Activated CD8-positive, alpha-beta T cell treated with anti-CD3 and anti-CD28 coated beads for 36 hours (primary cell): Measurements from ENCODE around the gene RUNX1. TPM values are rescaled to one million over a fixed set of nuclear protein-coding genes. Genes with fewer than 3 reads are reported as not detected.

ENCODE experiments used
- ATAC-seq: fragments of 200-7000 bp; cut with Tn5 transposase; one replicate; pipeline ENCODE4 v1.10.0; 2021; ENCODE audit warnings: mild to moderate bottlenecking, moderate library complexity
- CTCF ChIA-PET: fragments of 350-600 bp; sonication (Branson Sonifier 250); formaldehyde crosslinking; loops from one replicate; lab custom pipeline; 2021; ENCODE audit warnings: antibody characterized with exemption; lab: Charles Lee
- POLR2A ChIA-PET: fragments of 350-600 bp; sonication (Branson Sonifier 250); formaldehyde crosslinking; loops from one replicate; lab custom pipeline; 2021; ENCODE audit warnings: antibody characterized with exemption; lab: Charles Lee
- DNase-seq: peaks from one replicate; pipeline ENCODE4 v3.0.0-alpha.2; 2020
- H3K27ac Mint-ChIP-seq: one replicate; pipeline ENCODE4 v1.8.0; 2021; ENCODE audit warnings: mild to moderate bottlenecking, mixed read lengths
- H3K27me3 Mint-ChIP-seq: one replicate; pipeline ENCODE4 v1.8.0; 2021; ENCODE audit warnings: mixed read lengths
- H3K36me3 Mint-ChIP-seq: one replicate; pipeline ENCODE4 v1.8.0; 2021; ENCODE audit warnings: low read depth, mixed read lengths
- H3K4me1 Mint-ChIP-seq: one replicate; pipeline ENCODE4 v1.8.0; 2021; ENCODE audit warnings: low read depth, mixed read lengths
- H3K4me3 Mint-ChIP-seq: one replicate; pipeline ENCODE4 v1.8.0; 2021; ENCODE audit warnings: mild to moderate bottlenecking, moderate library complexity, mixed read lengths
- H3K9me3 Mint-ChIP-seq: one replicate; pipeline ENCODE4 v1.8.0; 2021; ENCODE audit warnings: mixed read lengths
- intact Hi-C: fragments of 100-400 bp; cut with micrococcal nuclease; formaldehyde crosslinking; loops from one replicate; pipeline ENCODE4 v1.10.0; 2022
- total RNA-seq, 2 experiments: library from RNA; stranded (reverse); gene quantifications; one replicate each; pipeline ENCODE4 v1.2.3, GENCODE V29; 2021
- TF ChIP-seq, protein P1 (sequence below): fragments of 200-600 bp; IDR thresholded peaks from one replicate; pipeline ENCODE4 v1.8.0; 2022; ENCODE audit warnings: antibody characterized with exemption, mild to moderate bottlenecking

The RUNX1 gene
- total RNA-seq, 2 experiments from 2014 or later, result 18.7 to 19.0 TPM

DNA sequence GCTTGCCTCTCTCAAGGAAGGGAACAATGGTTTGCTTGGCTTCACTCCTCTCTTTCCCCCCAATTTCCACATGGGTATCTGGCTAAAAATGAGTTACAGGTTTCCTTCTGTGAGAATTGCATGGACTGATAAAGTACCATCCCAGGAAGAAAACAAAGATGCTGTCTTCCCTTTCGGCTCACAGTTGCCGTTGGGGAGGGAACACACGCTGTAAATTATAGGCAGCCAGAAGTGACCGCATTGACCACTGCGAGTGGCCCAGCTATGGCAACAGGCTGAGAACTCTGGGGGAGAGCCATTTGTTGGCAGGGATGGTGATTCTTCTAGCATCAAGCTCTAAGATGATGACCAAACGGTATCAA, 2.9 kb downstream of the RUNX1 start:
- H3K27ac Mint-ChIP-seq, result peak overlapping the region; percentile 97
- intact Hi-C loops, result loop anchor here (5.0 to 10.0 kb wide), 3 partner anchors 79 to 241 kb away; no protein-coding TSS in a partner anchor
- no peaks in the 10 kb centered on the region for H3K27me3 Mint-ChIP-seq
- H3K4me1 Mint-ChIP-seq, result peaks cover 90% of the 10 kb centered on the region
- CTCF ChIA-PET, result interaction anchor here (1.3 to 8.7 kb wide), 9 partner anchors 7 to 354 kb away, joined by 3 to 89 read pairs (median 6); no protein-coding TSS in a partner anchor
- POLR2A ChIA-PET, result interaction anchor here (0.9 to 10.6 kb wide), 20 partner anchors 8 to 158 kb away, joined by 3 to 183 read pairs (median 8); no protein-coding TSS in a partner anchor
- peaks cover 15% of the 10 kb centered on the region for H3K36me3 Mint-ChIP-seq
- TF ChIP-seq, protein P1, sequence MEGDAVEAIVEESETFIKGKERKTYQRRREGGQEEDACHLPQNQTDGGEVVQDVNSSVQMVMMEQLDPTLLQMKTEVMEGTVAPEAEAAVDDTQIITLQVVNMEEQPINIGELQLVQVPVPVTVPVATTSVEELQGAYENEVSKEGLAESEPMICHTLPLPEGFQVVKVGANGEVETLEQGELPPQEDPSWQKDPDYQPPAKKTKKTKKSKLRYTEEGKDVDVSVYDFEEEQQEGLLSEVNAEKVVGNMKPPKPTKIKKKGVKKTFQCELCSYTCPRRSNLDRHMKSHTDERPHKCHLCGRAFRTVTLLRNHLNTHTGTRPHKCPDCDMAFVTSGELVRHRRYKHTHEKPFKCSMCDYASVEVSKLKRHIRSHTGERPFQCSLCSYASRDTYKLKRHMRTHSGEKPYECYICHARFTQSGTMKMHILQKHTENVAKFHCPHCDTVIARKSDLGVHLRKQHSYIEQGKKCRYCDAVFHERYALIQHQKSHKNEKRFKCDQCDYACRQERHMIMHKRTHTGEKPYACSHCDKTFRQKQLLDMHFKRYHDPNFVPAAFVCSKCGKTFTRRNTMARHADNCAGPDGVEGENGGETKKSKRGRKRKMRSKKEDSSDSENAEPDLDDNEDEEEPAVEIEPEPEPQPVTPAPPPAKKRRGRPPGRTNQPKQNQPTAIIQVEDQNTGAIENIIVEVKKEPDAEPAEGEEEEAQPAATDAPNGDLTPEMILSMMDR, result no peak
- peak; percentile 57 for DNase-seq
- H3K9me3 Mint-ChIP-seq, result no peaks in the 10 kb centered on the region
- H3K4me3 Mint-ChIP-seq, result peak overlapping the region; percentile 91
- ATAC-seq, result no peak

DNA sequence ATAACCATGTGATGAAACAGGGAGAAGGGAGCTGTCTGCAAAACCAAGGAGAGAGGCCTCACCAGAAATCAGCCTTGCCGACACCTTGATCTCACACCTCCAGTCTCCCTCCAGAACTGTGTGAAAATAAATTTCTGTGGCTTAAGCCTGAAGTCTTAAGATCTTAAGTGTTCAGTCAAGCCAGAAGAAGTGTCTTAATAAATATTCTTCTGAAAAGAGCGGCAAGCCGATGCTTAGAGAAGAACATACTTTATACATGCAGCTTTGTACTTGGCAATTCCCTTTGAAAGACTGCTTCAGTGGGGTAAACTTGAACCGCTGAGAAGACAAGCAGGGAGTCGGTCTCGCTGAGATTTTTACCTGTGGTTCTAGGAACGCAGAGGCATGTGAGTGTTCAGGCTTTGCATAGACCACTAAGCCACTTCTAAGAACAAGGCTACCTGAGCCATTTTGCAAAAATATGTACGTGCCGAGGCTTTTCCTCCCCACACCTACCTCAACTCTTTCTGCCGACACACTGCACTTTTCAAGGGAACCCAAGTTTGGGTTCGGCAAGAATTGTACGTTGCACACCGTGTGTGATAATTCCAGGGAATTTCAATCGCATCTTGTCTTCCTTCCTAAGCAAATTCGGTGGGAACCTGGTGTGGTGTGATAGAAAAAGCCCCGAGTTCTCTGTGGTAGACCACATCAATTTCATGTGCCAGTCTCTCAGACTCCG, 3.4 kb downstream of the RUNX1 start:
- ChIA-PET CTCF (interaction anchor here (1.3 to 8.7 kb wide), 6 partner anchors 19 to 158 kb away, joined by 3 to 89 read pairs (median 6); no protein-coding TSS in a partner anchor), POLR2A (interaction anchor here (0.9 to 10.6 kb wide), 14 partner anchors 8 to 158 kb away, joined by 3 to 183 read pairs (median 20); no protein-coding TSS in a partner anchor)
- ATAC-seq (peak; percentile 2), DNase-seq (peak; percentile 70)
- Mint-ChIP-seq H3K27ac (peak overlapping the region; percentile 97), H3K4me1 (peaks cover 90% of the 10 kb centered on the region), H3K4me3 (peak overlapping the region; percentile 91), H3K9me3 (no peaks in the 10 kb centered on the region), H3K36me3 (peaks cover 15% of the 10 kb centered on the region), H3K27me3 (no peaks in the 10 kb centered on the region)
- TF ChIP-seq, protein P1, result no peak
- intact Hi-C loops, result loop anchor here (2.0 to 10.0 kb wide), 5 partner anchors 19 to 241 kb away; no protein-coding TSS in a partner anchor

DNA sequence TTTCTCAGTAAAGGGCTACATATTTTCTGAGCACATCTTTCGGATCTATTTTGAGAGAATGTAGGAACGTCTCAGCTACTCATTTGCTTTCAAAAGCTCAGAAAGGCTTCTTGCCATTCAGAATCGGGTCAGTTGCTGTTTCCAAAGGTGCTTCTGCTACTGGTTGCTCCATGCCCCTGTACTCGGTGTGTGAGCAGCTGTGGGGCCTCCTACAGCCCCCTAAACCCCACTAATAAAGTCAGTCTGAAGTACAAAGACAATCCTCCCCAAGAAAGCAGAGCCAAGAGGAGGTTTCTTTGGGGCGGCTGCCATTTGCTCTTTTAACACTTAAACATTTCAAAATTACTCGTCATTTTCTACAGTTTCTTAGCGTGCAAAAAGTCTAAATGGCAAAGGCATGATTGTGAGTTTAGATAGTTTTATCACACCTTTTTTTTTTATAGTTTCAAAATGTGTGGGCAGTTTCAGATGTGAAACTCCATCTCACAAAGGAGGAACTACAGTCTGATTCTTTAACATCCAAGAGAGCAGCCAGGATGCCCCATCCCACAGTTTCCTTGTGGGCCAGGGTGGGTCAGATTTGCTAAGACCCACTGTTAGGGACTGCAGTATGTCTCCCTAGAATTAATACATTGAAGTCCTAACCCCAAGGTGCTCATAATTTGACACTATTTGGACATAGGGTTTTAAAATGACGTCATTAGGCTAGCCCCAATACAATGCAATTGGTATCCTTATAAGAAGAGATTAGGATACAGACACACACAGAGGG, 4.1 kb downstream of the RUNX1 start:
- peak; percentile 1 for ATAC-seq
- Mint-ChIP-seq H3K36me3 (peaks cover 15% of the 10 kb centered on the region), H3K4me1 (peaks cover 90% of the 10 kb centered on the region), H3K27me3 (no peaks in the 10 kb centered on the region), H3K27ac (peak overlapping the region; percentile 97), H3K4me3 (peak overlapping the region; percentile 91), H3K9me3 (no peaks in the 10 kb centered on the region)
- DNase-seq, result peak; percentile 48
- CTCF ChIA-PET, result interaction anchor here (1.3 to 8.7 kb wide), 7 partner anchors 19 to 157 kb away, joined by 3 to 89 read pairs (median 6); no protein-coding TSS in a partner anchor
- POLR2A ChIA-PET, result interaction anchor here (0.9 to 10.6 kb wide), 13 partner anchors 12 to 157 kb away, joined by 3 to 183 read pairs (median 6); no protein-coding TSS in a partner anchor
- TF ChIP-seq, protein P1, result no peak
- intact Hi-C loops, result loop anchor here (2.0 to 10.0 kb wide), 5 partner anchors 18 to 240 kb away; no protein-coding TSS in a partner anchor

DNA sequence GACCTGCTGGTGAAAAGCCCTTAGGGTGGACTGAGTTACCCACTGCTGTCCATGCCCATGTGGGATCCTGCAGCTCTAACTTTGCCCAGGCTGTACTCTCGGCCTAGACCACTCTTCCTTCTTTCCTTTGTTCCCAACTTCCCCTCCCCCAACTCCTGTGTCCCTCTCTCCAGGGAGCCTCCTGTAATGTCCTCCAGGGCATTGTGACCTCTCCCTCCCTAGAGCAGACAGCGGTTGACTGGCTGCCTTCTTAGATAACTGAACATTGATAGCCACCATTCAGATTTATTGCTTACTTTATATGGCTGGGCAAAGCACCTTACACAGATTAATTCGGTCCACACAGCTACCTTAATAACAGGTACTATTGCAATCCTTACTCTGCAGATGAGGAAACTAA, 5.0 kb downstream of the RUNX1 start:
- H3K27me3 Mint-ChIP-seq, result no peaks in the 10 kb centered on the region
- TF ChIP-seq, protein P1, result no peak
- peaks cover 15% of the 10 kb centered on the region for H3K36me3 Mint-ChIP-seq
- intact Hi-C loops, result loop anchor here (2.0 to 10.0 kb wide), 3 partner anchors 17 to 239 kb away; no protein-coding TSS in a partner anchor
- H3K27ac Mint-ChIP-seq, result peak overlapping the region; percentile 97
- CTCF ChIA-PET, result interaction anchor here (0.9 to 6.0 kb wide), 7 partner anchors 15 to 61 kb away, joined by 4 to 56 read pairs (median 5); no protein-coding TSS in a partner anchor
- H3K4me1 Mint-ChIP-seq, result peaks cover 88% of the 10 kb centered on the region
- ATAC-seq (no peak), DNase-seq (no peak)
- no peaks in the 10 kb centered on the region for H3K9me3 Mint-ChIP-seq
- peak overlapping the region; percentile 91 for H3K4me3 Mint-ChIP-seq
- POLR2A ChIA-PET, result interaction anchor here (0.9 to 10.6 kb wide), 14 partner anchors 11 to 156 kb away, joined by 3 to 183 read pairs (median 5); no protein-coding TSS in a partner anchor
